Suprapubic skin (tissue), 3 donors: ENCODE data around the gene DAB2IP.
"Not testable (repeated sequence)": the region's sequence is repeated elsewhere in the genome, so short reads cannot be mapped to it uniquely, and the experiment has no call there.

Source experiments
- POLR2A ChIP-seq, 2 donors: fragments of 450-650 bp; IDR thresholded peaks; one replicate each; pipeline ENCODE4 v1.6.1; 2017; ENCODE audit warnings: antibody characterized with exemption in 2 of 2, mild to moderate bottlenecking in 2 of 2, moderate library complexity in 2 of 2
- TF ChIP-seq, protein P1 (sequence below), 2 donors: fragments of 200-600 bp in 1 of 2; fragments of 450-650 bp in 1 of 2; sonication (generic) in 1 of 2; IDR thresholded peaks; one replicate each; pipeline ENCODE4 v1.5.1; 2016 to 2019; ENCODE audit warnings: antibody characterized with exemption in 2 of 2, mild to moderate bottlenecking in 1 of 2, moderate library complexity in 1 of 2

DNA sequence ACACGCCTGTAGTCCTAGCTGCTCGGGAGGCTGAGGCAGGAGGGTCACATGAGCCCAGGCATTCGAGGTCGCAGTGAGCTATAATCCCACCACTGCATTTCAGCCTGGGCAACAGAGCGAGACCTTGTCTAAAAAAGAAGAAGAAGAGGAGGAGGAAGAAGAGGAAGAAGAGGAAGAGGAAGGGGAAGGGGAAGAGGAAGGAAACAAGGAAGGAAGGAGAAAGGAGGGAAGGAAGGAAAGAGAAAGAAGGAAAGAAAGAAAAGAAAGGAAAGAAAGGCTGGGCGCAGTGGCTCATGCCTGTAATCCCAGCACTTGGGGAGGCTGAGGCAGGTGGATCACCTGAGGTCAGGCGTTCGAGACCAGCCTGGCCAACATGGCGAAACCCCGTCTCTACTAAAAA lies 7.4 kb upstream of the DAB2IP start:
- TF ChIP-seq, protein P1, sequence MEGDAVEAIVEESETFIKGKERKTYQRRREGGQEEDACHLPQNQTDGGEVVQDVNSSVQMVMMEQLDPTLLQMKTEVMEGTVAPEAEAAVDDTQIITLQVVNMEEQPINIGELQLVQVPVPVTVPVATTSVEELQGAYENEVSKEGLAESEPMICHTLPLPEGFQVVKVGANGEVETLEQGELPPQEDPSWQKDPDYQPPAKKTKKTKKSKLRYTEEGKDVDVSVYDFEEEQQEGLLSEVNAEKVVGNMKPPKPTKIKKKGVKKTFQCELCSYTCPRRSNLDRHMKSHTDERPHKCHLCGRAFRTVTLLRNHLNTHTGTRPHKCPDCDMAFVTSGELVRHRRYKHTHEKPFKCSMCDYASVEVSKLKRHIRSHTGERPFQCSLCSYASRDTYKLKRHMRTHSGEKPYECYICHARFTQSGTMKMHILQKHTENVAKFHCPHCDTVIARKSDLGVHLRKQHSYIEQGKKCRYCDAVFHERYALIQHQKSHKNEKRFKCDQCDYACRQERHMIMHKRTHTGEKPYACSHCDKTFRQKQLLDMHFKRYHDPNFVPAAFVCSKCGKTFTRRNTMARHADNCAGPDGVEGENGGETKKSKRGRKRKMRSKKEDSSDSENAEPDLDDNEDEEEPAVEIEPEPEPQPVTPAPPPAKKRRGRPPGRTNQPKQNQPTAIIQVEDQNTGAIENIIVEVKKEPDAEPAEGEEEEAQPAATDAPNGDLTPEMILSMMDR (IDR thresholded peaks at IDR 0.05), result not testable (repeated sequence)
- TF ChIP-seq POLR2A (IDR thresholded peaks at IDR 0.05), result not testable (repeated sequence)
